ENCODE data around the gene CNTN1. TPM values are rescaled to one million over a fixed set of nuclear protein-coding genes. Genes with fewer than 3 reads are reported as not detected.

The CNTN1 gene
- total RNA-seq, 4 donors from 2014 or later, result 0.40 to 3.9 (median 0.68) TPM

- DNase-seq, result no peak
- H3K9me3 ChIP-seq, result no peaks in the 10 kb centered on the region
- H3K4me1 ChIP-seq, result no peaks in the 10 kb centered on the region
- no peak overlapping the region for H3K27ac ChIP-seq
- no peaks in the 10 kb centered on the region for H3K27me3 ChIP-seq
- H3K4me3 ChIP-seq, result no peak overlapping the region
- no peaks in the 10 kb centered on the region for H3K36me3 ChIP-seq
- TF ChIP-seq POLR2A (IDR thresholded peaks at IDR 0.05), result no peak
- TF ChIP-seq CTCF (IDR thresholded peaks at IDR 0.05), result no peak
These were observed 404.6 kb downstream of the CNTN1 start for GRCh38 chr12:41096797-41097196.

- Histone ChIP-seq H3K9me3 (no peaks in the 10 kb centered on the region), H3K4me1 (no peaks in the 10 kb centered on the region), H3K27ac (no peak overlapping the region), H3K36me3 (no peaks in the 10 kb centered on the region), H3K27me3 (no peaks in the 10 kb centered on the region), H3K4me3 (no peak overlapping the region)
- DNase-seq, result no peak
- no peak for TF ChIP-seq CTCF (IDR thresholded peaks at IDR 0.05)
- TF ChIP-seq POLR2A (IDR thresholded peaks at IDR 0.05), result no peak
These were observed 408.3 kb downstream of the CNTN1 start for GRCh38 chr12:41100572-41100971.

GRCh38 chr12:41101806-41102205 lies 409.6 kb downstream of the CNTN1 start:
- no peak for DNase-seq
- H3K36me3 ChIP-seq, result no peaks in the 10 kb centered on the region
- no peak overlapping the region for H3K27ac ChIP-seq
- H3K27me3 ChIP-seq, result no peaks in the 10 kb centered on the region
- no peaks in the 10 kb centered on the region for H3K4me1 ChIP-seq
- no peaks in the 10 kb centered on the region for H3K9me3 ChIP-seq
- TF ChIP-seq CTCF (IDR thresholded peaks at IDR 0.05), result no peak
- TF ChIP-seq POLR2A (IDR thresholded peaks at IDR 0.05), result no peak
- no peak overlapping the region for H3K4me3 ChIP-seq

GRCh38 chr12:41103614-41104013 lies 411.4 kb downstream of the CNTN1 start:
- Histone ChIP-seq H3K27ac (no peak overlapping the region), H3K9me3 (no peaks in the 10 kb centered on the region), H3K36me3 (no peaks in the 10 kb centered on the region), H3K27me3 (no peaks in the 10 kb centered on the region), H3K4me1 (no peaks in the 10 kb centered on the region), H3K4me3 (no peak overlapping the region)
- no peak for DNase-seq
- TF ChIP-seq POLR2A (IDR thresholded peaks at IDR 0.05) (no peak), CTCF (IDR thresholded peaks at IDR 0.05) (no peak)

- DNase-seq, result no peak
- TF ChIP-seq POLR2A (IDR thresholded peaks at IDR 0.05) (no peak), CTCF (IDR thresholded peaks at IDR 0.05) (no peak)
- H3K9me3 ChIP-seq, result no peaks in the 10 kb centered on the region
- no peak overlapping the region for H3K4me3 ChIP-seq
- H3K4me1 ChIP-seq, result no peaks in the 10 kb centered on the region
- H3K36me3 ChIP-seq, result no peaks in the 10 kb centered on the region
- H3K27me3 ChIP-seq, result no peaks in the 10 kb centered on the region
- no peak overlapping the region for H3K27ac ChIP-seq
These were observed 414.1 kb downstream of the CNTN1 start for GRCh38 chr12:41106315-41106714.

GRCh38 chr12:41108032-41108431 lies 415.8 kb downstream of the CNTN1 start:
- H3K4me3 ChIP-seq, result no peak overlapping the region
- DNase-seq, result no peak
- no peak for TF ChIP-seq CTCF (IDR thresholded peaks at IDR 0.05)
- no peak for TF ChIP-seq POLR2A (IDR thresholded peaks at IDR 0.05)
- no peaks in the 10 kb centered on the region for H3K4me1 ChIP-seq
- H3K27ac ChIP-seq, result no peak overlapping the region
- no peaks in the 10 kb centered on the region for H3K27me3 ChIP-seq
- no peaks in the 10 kb centered on the region for H3K36me3 ChIP-seq
- H3K9me3 ChIP-seq, result no peaks in the 10 kb centered on the region

All from Peyer's patch (tissue), 4 donors.